Stimulated activated memory B cell treated with anti-CD40 and anti-IgM and Interleukin-4, amounts not matched to agents 10 μg/mL and 1 μg/mL and 100 μg/mL, for 72 hours (primary cell): Measurements from ENCODE around the gene KRTAP15-1.

Source experiments
- ATAC-seq: fragments of 150-1000 bp; cut with Tn5 transposase; 2 replicates; pipeline ENCODE4 v1.10.0; 2021
- H3K27ac Mint-ChIP-seq: one replicate; pipeline ENCODE4 v1.8.0; 2022; ENCODE audit warnings: mild to moderate bottlenecking, mixed read lengths
- H3K27me3 Mint-ChIP-seq: one replicate; pipeline ENCODE4 v1.8.0; 2022; ENCODE audit warnings: mixed read lengths
- H3K36me3 Mint-ChIP-seq: one replicate; pipeline ENCODE4 v1.8.0; 2022; ENCODE audit warnings: mixed read lengths
- H3K4me1 Mint-ChIP-seq: one replicate; pipeline ENCODE4 v1.8.0; 2022; ENCODE audit warnings: mixed read lengths
- H3K4me3 Mint-ChIP-seq: one replicate; pipeline ENCODE4 v1.8.0; 2022; ENCODE audit warnings: mild to moderate bottlenecking, moderate library complexity, mixed read lengths
- H3K9me3 Mint-ChIP-seq: one replicate; pipeline ENCODE4 v1.8.0; 2022; ENCODE audit warnings: mixed read lengths

KRTAP15-1 gene

DNA sequence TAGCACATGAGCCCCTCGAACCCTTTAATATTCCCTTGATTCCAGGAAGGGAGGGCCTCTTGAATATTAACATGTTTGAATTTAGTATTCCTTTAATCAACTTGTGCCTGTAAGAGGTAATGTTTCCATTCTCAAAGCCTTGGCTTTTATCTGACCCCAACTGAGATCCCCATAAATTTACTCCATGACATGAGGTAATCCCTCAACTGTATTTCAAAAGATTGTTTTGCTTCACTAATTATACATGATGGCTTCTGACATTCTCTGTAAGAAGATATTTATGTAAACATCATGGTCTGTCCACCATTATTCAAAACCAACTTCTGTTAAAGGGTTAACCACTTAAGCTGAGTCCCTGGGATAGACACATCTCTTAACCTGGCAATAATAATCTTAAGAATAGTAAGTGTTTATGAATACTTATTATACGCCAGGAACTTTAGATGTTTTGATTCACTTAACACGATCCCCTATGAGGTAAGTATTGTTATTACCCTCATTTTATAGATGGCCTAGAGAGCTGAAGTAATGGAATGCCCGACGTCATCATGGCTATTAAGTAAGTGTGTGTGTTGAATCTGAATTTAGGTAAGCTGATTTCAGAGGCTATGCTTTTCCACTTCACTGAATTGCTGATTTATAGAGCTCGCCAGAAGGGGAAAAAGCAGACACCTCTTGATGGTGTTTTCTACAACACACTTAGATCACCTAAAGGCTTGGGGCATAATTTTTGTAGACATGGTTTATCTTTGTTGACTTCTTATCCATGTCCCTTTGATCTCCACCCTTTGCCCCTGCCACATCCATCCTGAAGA is 29.0 kb downstream of the KRTAP15-1 start:
- no peak overlapping the region for H3K27ac Mint-ChIP-seq
- H3K36me3 Mint-ChIP-seq, result no peaks in the 10 kb centered on the region

DNA sequence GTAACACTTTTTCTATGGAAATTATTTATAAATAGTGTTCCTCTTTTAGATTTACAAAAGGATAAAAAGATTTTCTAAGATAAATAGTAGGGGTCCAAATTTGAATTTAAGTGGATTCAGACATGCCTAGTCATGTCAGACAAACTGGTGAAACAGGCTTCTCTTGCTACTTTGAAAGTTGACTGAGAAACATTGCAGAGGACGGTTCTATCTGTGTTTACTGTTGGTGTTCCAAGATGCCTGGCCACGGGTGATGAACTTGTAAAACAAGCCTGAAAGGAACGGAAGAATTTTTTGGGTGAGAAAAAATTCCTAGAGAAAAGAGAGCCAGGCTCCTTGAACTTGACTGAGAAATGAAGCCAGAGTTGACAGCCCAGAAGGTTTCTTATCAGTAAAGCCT is 37.9 kb downstream of the KRTAP15-1 start:
- no peak overlapping the region for H3K4me3 Mint-ChIP-seq
- no peaks in the 10 kb centered on the region for H3K36me3 Mint-ChIP-seq
- ATAC-seq, result no peak
- no peaks in the 10 kb centered on the region for H3K4me1 Mint-ChIP-seq
- H3K27ac Mint-ChIP-seq, result no peak overlapping the region
- H3K27me3 Mint-ChIP-seq, result no peaks in the 10 kb centered on the region
- H3K9me3 Mint-ChIP-seq, result peaks cover 3% of the 10 kb centered on the region

More for the DNA sequence above, 29.0 kb downstream of the KRTAP15-1 start:
- no peaks in the 10 kb centered on the region for H3K4me1 Mint-ChIP-seq
- ATAC-seq, result no peak
- H3K27me3 Mint-ChIP-seq, result no peaks in the 10 kb centered on the region
- H3K9me3 Mint-ChIP-seq, result peaks cover 7% of the 10 kb centered on the region
- H3K4me3 Mint-ChIP-seq, result no peak overlapping the region

DNA sequence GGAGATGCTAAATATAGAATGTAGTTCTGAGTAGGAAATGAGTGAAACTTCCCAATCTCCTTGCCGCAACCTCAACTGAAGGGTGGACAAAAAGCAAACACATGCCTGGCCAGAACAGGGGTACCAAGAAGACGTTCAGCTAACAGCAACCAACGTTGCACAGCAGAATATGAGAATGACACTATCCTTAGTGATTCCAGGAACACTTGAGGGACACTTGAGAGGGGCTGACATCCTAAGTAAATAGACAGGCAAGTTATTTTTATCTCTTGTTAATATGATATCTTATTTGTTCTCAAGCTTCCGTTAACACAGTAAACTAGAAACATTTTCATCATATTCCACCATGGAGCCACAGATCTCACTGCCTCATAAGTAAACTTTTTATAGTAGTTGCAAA is 39.2 kb downstream of the KRTAP15-1 start:
- Mint-ChIP-seq H3K4me1 (no peaks in the 10 kb centered on the region), H3K9me3 (peaks cover 3% of the 10 kb centered on the region), H3K36me3 (no peaks in the 10 kb centered on the region), H3K4me3 (no peak overlapping the region), H3K27me3 (no peaks in the 10 kb centered on the region), H3K27ac (no peak overlapping the region)
- ATAC-seq, result no peak

DNA sequence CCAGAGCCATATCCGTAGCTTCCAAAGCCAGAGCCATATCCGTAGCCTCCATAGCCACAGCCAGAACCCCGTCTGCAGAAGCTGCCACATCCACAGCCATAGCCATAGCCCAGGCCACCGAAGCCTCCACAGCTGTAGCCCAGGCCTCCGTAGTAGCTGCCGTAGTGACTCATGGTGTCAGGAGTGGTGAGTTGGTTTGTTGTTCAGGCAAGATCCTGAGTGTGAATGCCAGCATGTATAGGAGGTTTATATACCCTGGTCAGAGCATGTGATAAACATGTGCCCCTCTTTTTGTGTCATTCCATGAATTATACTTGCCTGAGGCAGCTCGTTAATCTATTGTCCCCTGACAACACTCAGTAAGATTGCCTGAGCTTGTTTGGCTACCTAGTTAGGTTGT is 40.1 kb downstream of the KRTAP15-1 start, which contains the start of gene KRTAP19-1:
KRTAP19-1 (minus strand) TSS at position 223 of the 400 bp plus-strand sequence; CDS start at position 173, 50 bp downstream.
- Mint-ChIP-seq H3K4me1 (no peaks in the 10 kb centered on the region), H3K4me3 (no peak within 1 kb of the TSS)

DNA sequence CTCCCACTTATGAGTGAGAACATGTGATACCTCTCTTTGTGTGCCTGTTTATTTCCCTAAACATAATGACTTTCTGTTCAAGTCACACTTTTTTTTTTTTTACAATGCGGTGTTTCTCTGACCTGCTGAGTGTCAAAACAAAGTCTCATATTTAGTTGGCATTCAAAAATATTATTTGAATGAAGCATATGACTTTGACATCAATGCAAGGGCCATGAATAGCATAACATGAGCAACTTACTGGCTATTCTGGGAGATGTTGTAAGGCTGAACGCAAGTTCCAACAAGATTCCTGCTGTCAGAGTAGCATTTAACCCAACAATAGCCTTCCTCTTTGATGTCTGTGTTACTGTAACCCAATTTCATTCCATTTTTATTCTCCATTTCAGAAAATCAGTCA is 42.1 kb downstream of the KRTAP15-1 start:
- no peak overlapping the region for H3K4me3 Mint-ChIP-seq
- no peak overlapping the region for H3K27ac Mint-ChIP-seq
- H3K36me3 Mint-ChIP-seq, result no peaks in the 10 kb centered on the region
- no peaks in the 10 kb centered on the region for H3K4me1 Mint-ChIP-seq
- no peak for ATAC-seq
- H3K27me3 Mint-ChIP-seq, result no peaks in the 10 kb centered on the region
- H3K9me3 Mint-ChIP-seq, result peaks cover 11% of the 10 kb centered on the region

More for the DNA sequence above, 40.1 kb downstream of the KRTAP15-1 start, which contains the start of gene KRTAP19-1:
- Mint-ChIP-seq H3K9me3 (peaks cover 3% of the 10 kb centered on the region), H3K27me3 (no peaks in the 10 kb centered on the region), H3K36me3 (no peaks in the 10 kb centered on the region), H3K27ac (no peak within 1 kb of the TSS)
- ATAC-seq, result no peak

DNA sequence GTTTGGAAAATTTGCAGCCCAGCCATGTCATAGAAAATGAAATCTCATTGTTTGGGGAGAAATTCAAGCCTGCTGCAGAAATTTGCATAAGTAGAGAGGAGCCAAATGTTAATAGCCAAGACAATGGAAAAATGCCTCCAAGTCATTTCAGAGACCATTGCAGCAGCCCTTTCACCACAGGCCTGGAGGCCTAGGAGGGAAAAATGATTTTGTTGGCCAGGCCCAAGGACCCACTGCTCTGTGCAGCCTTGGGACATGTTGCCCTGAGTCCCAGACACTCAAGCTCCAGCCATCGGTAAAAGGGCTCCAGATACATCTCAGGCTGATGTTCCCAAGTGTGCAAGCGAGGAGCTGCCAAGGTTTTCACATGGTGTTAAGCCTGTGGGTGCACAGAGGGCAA is 46.1 kb downstream of the KRTAP15-1 start:
- no peak overlapping the region for H3K27ac Mint-ChIP-seq
- no peak for ATAC-seq
- H3K27me3 Mint-ChIP-seq, result no peaks in the 10 kb centered on the region
- H3K9me3 Mint-ChIP-seq, result peaks cover 8% of the 10 kb centered on the region
- no peaks in the 10 kb centered on the region for H3K36me3 Mint-ChIP-seq
- no peak overlapping the region for H3K4me3 Mint-ChIP-seq
- H3K4me1 Mint-ChIP-seq, result no peaks in the 10 kb centered on the region

DNA sequence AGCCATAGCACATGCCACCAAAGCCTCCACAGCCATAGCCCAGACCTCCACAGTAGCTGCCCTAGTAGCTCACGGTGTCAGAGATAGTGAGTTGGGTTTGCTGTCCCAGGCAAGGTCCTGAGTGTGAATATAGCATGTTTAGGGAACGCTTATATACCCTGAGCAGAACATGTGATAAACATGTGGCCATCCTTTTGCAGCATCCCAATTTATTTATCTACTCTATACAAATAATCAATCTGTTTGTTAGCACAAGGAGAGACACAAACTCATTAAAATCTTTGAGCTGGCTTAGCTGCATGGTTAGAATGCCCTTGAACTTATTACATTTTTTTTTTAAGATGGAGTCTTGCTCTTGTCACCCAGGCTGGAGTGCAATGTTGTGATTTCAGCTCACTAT is 47.3 kb downstream of the KRTAP15-1 start, which contains the start of gene KRTAP19-2:
KRTAP19-2 (minus strand) TSS at position 101 of the 400 bp plus-strand sequence; CDS start at position 13, 88 bp downstream.
- Mint-ChIP-seq H3K27me3 (no peaks in the 10 kb centered on the region), H3K27ac (no peak within 1 kb of the TSS), H3K4me3 (no peak within 1 kb of the TSS), H3K9me3 (peaks cover 8% of the 10 kb centered on the region), H3K36me3 (no peaks in the 10 kb centered on the region), H3K4me1 (no peaks in the 10 kb centered on the region)
- ATAC-seq, result no peak
